GM19240 (cell line): Measurements from ENCODE around the gene FMR1NB.

Experiments
- DNase-seq: peaks from one replicate; pipeline ENCODE4 v3.0.0; 2011; ENCODE audit warnings: low spot score; ENCODE audit not compliant: insufficient read length

The FMR1NB gene

GRCh38 chrX:148069759-148070503 lies 88.8 kb downstream of the FMR1NB start:
- DNase-seq = no peak

GRCh38 chrX:148070504-148070877 lies 89.4 kb downstream of the FMR1NB start:
- DNase-seq = no peak
